ENCODE data around the gene CCDC134.

DNA sequence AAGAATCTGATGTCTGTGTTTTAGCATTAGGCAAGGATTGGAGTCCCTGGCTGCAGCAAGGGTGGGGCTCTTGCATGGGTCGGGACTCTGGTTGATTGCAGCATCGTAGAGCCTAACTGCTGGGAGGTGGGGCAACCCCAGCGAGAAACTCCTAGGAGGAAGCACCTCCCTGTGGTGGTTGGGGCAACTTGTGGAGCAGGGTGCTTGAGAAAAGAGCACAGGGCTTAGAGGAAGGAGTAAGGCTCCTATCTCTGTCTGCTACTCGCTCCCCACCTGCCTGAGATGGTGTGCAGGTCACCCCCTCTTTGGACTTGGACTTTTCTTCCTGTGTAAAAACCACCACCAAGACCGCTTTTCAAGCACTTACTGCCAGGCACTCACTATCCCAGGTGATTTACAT, 48.0 kb downstream of the CCDC134 start:
- TF ChIP-seq, protein P1, sequence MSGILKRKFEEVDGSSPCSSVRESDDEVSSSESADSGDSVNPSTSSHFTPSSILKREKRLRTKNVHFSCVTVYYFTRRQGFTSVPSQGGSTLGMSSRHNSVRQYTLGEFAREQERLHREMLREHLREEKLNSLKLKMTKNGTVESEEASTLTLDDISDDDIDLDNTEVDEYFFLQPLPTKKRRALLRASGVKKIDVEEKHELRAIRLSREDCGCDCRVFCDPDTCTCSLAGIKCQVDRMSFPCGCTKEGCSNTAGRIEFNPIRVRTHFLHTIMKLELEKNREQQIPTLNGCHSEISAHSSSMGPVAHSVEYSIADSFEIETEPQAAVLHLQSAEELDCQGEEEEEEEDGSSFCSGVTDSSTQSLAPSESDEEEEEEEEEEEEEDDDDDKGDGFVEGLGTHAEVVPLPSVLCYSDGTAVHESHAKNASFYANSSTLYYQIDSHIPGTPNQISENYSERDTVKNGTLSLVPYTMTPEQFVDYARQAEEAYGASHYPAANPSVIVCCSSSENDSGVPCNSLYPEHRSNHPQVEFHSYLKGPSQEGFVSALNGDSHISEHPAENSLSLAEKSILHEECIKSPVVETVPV (CRISPR knock-in tag; IDR thresholded peaks at IDR 0.05): no peak
- TF ChIP-seq ZC3H10 (CRISPR knock-in tag; IDR thresholded peaks at IDR 0.05) (no peak), ZFP30 (CRISPR knock-in tag; IDR thresholded peaks at IDR 0.05) (no peak), ESRRG (CRISPR knock-in tag; IDR thresholded peaks at IDR 0.05) (no peak), ARNTL (CRISPR knock-in tag; IDR thresholded peaks at IDR 0.05; ENCODE audit: borderline replicate concordance, low read depth) (no peak)
- TF ChIP-seq, protein P2, sequence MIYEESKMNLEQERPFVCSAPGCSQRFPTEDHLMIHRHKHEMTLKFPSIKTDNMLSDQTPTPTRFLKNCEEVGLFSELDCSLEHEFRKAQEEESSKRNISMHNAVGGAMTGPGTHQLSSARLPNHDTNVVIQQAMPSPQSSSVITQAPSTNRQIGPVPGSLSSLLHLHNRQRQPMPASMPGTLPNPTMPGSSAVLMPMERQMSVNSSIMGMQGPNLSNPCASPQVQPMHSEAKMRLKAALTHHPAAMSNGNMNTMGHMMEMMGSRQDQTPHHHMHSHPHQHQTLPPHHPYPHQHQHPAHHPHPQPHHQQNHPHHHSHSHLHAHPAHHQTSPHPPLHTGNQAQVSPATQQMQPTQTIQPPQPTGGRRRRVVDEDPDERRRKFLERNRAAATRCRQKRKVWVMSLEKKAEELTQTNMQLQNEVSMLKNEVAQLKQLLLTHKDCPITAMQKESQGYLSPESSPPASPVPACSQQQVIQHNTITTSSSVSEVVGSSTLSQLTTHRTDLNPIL (CRISPR knock-in tag; IDR thresholded peaks at IDR 0.05; ENCODE audit: low read depth): no peak
- TF ChIP-seq, protein P3, sequence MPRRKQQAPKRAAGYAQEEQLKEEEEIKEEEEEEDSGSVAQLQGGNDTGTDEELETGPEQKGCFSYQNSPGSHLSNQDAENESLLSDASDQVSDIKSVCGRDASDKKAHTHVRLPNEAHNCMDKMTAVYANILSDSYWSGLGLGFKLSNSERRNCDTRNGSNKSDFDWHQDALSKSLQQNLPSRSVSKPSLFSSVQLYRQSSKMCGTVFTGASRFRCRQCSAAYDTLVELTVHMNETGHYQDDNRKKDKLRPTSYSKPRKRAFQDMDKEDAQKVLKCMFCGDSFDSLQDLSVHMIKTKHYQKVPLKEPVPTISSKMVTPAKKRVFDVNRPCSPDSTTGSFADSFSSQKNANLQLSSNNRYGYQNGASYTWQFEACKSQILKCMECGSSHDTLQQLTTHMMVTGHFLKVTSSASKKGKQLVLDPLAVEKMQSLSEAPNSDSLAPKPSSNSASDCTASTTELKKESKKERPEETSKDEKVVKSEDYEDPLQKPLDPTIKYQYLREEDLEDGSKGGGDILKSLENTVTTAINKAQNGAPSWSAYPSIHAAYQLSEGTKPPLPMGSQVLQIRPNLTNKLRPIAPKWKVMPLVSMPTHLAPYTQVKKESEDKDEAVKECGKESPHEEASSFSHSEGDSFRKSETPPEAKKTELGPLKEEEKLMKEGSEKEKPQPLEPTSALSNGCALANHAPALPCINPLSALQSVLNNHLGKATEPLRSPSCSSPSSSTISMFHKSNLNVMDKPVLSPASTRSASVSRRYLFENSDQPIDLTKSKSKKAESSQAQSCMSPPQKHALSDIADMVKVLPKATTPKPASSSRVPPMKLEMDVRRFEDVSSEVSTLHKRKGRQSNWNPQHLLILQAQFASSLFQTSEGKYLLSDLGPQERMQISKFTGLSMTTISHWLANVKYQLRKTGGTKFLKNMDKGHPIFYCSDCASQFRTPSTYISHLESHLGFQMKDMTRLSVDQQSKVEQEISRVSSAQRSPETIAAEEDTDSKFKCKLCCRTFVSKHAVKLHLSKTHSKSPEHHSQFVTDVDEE (CRISPR knock-in tag; IDR thresholded peaks at IDR 0.05): no peak
